Measurements from ENCODE around the gene TIMM10B.

Gene TIMM10B

DNA sequence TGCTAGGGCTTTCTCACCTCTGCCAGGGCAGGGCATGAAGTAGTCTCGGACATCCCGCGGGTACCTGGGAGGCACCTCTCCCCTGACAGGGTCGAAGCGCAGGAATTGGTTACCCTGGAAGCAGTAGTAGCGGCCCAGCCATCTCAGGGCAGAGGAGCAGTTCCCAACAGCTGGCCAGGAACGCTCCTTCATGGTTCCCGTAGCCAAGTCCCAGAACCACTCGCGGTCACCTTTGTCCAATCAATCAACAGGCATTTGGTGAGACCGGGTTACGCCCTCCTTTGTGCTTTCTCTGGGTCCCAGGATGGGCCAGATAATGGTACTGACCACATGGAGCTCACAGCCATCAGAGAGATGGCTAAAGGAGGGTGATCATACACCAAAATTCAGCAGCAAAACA, 43.9 kb upstream of the TIMM10B start:
- TF ChIP-seq, protein P1, sequence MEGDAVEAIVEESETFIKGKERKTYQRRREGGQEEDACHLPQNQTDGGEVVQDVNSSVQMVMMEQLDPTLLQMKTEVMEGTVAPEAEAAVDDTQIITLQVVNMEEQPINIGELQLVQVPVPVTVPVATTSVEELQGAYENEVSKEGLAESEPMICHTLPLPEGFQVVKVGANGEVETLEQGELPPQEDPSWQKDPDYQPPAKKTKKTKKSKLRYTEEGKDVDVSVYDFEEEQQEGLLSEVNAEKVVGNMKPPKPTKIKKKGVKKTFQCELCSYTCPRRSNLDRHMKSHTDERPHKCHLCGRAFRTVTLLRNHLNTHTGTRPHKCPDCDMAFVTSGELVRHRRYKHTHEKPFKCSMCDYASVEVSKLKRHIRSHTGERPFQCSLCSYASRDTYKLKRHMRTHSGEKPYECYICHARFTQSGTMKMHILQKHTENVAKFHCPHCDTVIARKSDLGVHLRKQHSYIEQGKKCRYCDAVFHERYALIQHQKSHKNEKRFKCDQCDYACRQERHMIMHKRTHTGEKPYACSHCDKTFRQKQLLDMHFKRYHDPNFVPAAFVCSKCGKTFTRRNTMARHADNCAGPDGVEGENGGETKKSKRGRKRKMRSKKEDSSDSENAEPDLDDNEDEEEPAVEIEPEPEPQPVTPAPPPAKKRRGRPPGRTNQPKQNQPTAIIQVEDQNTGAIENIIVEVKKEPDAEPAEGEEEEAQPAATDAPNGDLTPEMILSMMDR (IDR thresholded peaks at IDR 0.05; ENCODE audit: insufficient read depth, low read length, poor library complexity, severe bottlenecking) = no peak
- TF ChIP-seq EZH2phosphoT487 (conservative IDR thresholded peaks at IDR 0.05; ENCODE audit: low read length) = no peak
- H3K27me3 ChIP-seq (ENCODE audit: low read length) = no peaks in the 10 kb centered on the region
- no peaks in the 10 kb centered on the region for H3K79me2 ChIP-seq (ENCODE audit: insufficient read depth, low read length)
- no peak overlapping the region for H3K4me2 ChIP-seq (ENCODE audit: low read depth, low read length, poor library complexity, severe bottlenecking)
- H3K9me2 ChIP-seq (replicated peaks; ENCODE audit: insufficient read depth, low read length) = no peaks in the 10 kb centered on the region
- no peak overlapping the region for H2AFZ ChIP-seq (ENCODE audit: low read depth, low read length, severe bottlenecking)
- H3K4me3 ChIP-seq (ENCODE audit: insufficient read depth, low read length, poor library complexity, severe bottlenecking) = no peak overlapping the region
- no peak overlapping the region for H3K27ac ChIP-seq (ENCODE audit: low read depth, low read length)
- no peaks in the 10 kb centered on the region for H3K9me3 ChIP-seq (ENCODE audit: insufficient read depth, low read length)
- H3K36me3 ChIP-seq (ENCODE audit: low read length) = no peaks in the 10 kb centered on the region
- H3F3A ChIP-seq (ENCODE audit: insufficient read depth) = peaks cover 6% of the 10 kb centered on the region; the same call in 1 of the 2 replicates
- H4K20me1 ChIP-seq (ENCODE audit: low read depth, low read length) = no peaks in the 10 kb centered on the region
- H3K9ac ChIP-seq (ENCODE audit: low read length) = no peak overlapping the region

DNA sequence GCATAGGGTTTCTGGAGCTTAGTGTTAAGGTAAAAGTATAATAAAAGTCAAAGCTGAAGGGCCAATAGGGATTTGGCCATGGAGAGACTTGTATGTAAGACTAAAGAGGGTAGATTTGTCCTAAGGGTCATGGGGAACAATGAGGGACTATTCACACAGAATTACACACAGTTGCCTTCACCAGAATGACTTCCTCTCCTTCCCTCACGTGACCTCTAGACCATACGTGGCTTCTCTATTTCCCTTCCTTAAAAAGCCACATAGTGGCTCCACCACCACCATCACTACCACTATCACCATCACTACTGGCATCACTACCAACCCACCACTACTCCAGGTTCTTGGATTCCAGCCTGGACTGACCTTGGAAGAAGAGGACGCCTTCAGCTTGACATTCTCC, 43.3 kb upstream of the TIMM10B start:
- Histone ChIP-seq H3K27me3 (ENCODE audit: low read length) (no peaks in the 10 kb centered on the region), H3K9me2 (replicated peaks; ENCODE audit: insufficient read depth, low read length) (no peaks in the 10 kb centered on the region), H3K27ac (ENCODE audit: low read depth, low read length) (no peak overlapping the region), H3K9ac (ENCODE audit: low read length) (no peak overlapping the region), H4K20me1 (ENCODE audit: low read depth, low read length) (no peaks in the 10 kb centered on the region), H2AFZ (ENCODE audit: low read depth, low read length, severe bottlenecking) (no peak overlapping the region), H3K4me2 (ENCODE audit: low read depth, low read length, poor library complexity, severe bottlenecking) (no peak overlapping the region), H3K79me2 (ENCODE audit: insufficient read depth, low read length) (no peaks in the 10 kb centered on the region), H3K9me3 (ENCODE audit: insufficient read depth, low read length) (no peaks in the 10 kb centered on the region), H3F3A (ENCODE audit: insufficient read depth) (peaks cover 6% of the 10 kb centered on the region; the same call in 1 of the 2 replicates), H3K36me3 (ENCODE audit: low read length) (no peaks in the 10 kb centered on the region), H3K4me3 (ENCODE audit: insufficient read depth, low read length, poor library complexity, severe bottlenecking) (no peak overlapping the region)
- TF ChIP-seq, protein P1 (IDR thresholded peaks at IDR 0.05; ENCODE audit: insufficient read depth, low read length, poor library complexity, severe bottlenecking) = no peak
- TF ChIP-seq EZH2phosphoT487 (conservative IDR thresholded peaks at IDR 0.05; ENCODE audit: low read length) = no peak

DNA sequence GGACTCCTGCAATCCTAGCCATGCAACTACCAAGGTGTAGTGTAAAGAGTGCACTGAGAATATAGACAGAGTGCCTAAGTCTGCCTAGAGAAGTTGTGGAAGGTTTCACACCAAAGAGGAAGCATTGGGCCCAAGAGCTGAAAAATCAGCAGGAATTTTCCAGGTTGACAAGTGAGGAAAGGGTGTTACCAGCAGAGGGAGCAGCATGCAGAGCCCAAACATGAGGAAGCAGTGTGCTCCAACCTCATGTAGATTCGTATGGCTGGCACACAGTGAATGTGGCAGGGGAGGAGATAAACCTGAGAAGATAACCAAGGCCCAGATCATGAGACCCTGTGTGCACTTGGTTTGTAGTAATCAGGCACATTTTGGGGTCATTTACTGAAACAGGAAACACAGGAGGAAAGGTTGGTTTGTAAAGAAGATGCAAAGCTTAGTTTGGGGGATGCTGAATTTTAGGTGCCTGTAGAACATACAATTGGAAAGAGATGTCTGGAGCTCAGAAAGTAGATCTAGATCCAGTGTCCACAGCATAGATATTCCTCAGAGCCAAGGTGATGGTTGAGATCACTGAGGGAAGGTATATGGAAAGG, 42.2 kb upstream of the TIMM10B start:
- Histone ChIP-seq H3K4me3 (ENCODE audit: insufficient read depth, low read length, poor library complexity, severe bottlenecking) (no peak overlapping the region), H3K79me2 (ENCODE audit: insufficient read depth, low read length) (no peaks in the 10 kb centered on the region), H3K4me2 (ENCODE audit: low read depth, low read length, poor library complexity, severe bottlenecking) (no peak overlapping the region), H3K27me3 (ENCODE audit: low read length) (no peaks in the 10 kb centered on the region), H3K9me2 (replicated peaks; ENCODE audit: insufficient read depth, low read length) (no peaks in the 10 kb centered on the region), H4K20me1 (ENCODE audit: low read depth, low read length) (no peaks in the 10 kb centered on the region), H3K9ac (ENCODE audit: low read length) (no peak overlapping the region), H2AFZ (ENCODE audit: low read depth, low read length, severe bottlenecking) (no peak overlapping the region), H3K27ac (ENCODE audit: low read depth, low read length) (no peak overlapping the region), H3K9me3 (ENCODE audit: insufficient read depth, low read length) (no peaks in the 10 kb centered on the region), H3K36me3 (ENCODE audit: low read length) (no peaks in the 10 kb centered on the region), H3F3A (ENCODE audit: insufficient read depth) (peaks cover under 1% of the 10 kb centered on the region; the same call in 1 of the 2 replicates)
- TF ChIP-seq, protein P1 (IDR thresholded peaks at IDR 0.05; ENCODE audit: insufficient read depth, low read length, poor library complexity, severe bottlenecking) = peak; percentile 60
- no peak for TF ChIP-seq EZH2phosphoT487 (conservative IDR thresholded peaks at IDR 0.05; ENCODE audit: low read length)
